Hematopoietic multipotent progenitor cell treated with erythropoietin and hydrocortisone succinate and interleukin-3 and kit ligand, for 17 days (in vitro differentiated cells): ENCODE results near the gene PPM1D.

ENCODE experiments used
- DNase-seq: peaks from one replicate; pipeline ENCODE4 v3.0.0-alpha.2; 2015; ENCODE audit warnings: low spot score

PPM1D gene

DNA sequence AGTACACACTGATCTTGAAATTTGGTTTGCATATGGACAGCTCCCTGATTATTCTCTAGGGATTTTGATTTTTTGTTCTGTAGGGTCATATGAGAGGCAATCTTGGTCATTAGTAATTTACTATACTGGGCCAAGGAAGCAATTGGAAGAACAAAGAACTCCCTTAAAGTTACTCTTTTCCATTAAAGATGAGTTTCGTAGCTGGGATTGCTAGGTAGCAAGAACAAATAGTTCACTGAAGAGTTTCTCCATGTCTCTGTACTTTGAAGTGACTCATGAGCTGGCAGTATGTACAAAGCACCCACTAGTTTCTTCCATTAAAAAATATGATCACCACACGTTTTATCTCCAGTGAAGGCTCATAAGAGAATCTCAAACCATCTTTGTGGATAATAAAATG is 71.5 kb downstream of the PPM1D start:
- no peak for DNase-seq

DNA sequence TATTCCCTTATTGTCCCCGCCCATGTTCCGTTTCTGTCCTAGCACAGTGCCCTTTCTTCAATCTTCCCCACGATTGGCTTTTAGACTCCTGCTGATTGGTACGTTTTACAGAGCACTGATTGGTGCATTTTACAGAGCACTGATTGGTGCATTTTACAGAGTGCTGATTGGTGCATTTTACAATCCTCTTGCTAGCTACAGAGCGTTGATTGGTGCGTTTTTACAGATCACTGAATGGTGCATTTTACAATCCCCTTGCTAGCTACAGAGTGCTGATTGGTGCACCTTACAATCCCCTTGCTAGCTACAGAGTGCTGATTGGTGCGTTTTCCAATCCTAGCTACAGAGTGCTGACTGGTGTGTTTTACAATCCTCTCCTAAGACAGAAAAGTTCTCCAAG is 74.6 kb downstream of the PPM1D start:
- DNase-seq, result peak; percentile 36

DNA sequence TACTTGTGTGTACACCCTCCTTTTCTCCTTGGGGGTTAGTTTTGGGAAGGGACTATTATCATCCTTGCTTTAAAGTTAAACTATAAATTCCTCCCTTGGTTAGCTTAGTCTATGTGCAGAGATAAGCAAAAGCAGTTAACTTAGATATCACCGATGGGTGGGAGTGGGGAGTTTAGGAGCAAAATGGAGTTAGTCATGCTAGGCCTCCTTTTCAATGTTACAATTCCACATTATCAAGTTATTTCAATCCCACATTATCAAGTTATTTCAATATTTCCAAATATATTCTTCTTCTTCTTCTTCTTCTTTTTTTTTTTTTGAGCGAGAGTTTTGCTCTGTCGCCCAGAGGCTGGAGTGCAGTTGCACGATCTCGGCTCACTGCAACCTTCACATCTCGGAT is 76.0 kb downstream of the PPM1D start:
- no peak for DNase-seq

DNA sequence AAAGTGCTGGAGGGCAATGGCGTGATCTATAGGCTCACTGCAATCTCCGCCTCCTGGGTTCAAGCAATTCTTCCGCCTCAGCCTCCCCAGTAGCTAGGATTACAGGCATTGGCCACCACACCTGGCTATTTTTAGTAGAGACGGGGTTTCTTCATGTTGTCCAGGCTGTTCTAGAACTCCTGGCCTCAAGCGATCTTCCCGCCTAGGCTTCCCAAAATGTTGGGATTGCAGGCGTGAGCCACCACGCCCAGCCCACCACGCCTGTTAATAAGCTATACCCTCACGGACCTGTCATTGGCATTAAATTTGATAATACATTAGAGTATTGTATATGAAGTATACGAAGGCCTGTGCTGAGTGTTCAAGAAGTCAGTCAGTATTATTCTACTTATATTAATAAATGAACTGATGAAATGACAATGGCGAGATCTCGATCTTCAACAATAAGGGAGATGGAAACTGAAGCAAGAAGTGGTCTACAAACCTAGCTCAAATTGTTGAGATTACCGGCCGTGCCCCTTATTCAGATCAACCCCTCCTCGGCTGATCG is 76.8 kb downstream of the PPM1D start:
- DNase-seq, result no peak

DNA sequence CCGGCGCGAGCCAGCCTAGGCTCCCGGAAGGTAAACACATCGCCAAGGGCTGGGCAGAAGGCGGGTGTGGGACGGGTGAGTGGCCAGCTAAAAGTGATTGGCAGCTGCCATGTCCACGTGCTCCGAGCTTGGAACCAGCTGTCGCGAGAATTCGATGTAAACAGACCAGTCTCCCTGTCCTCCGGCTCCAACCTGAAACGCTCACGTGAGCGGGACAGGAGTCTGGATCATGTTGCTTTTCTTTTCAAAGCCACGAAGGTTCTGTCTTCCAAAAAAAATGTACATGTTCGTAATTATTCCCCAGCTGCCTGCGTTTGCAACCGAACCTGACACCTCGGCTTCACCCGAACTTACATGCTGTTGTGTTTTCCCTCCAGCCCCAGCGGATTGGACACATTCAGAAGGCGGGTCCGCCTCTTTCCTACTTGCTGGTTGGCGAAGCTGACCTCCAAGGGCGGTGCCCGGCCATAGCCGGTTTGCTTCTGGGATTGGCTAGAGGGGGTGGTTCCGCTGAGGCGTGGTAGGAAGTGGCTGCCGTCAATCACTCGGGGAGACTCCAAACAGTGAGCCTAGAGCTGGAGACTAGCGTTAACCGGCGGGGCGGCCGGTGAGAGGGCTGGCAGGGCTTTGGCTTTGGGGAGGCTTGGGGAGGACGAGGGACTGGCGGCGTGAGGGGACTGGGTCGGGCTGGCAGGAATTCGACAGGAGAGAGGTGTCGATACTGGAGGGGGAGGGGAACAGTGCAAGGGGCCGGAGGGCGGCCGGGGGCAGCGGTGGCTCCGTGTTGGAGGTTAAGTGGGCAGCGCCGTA is 77.5 kb downstream of the PPM1D start, which contains the start of gene BCAS3:
TSS of gene BCAS3 (plus strand) at position 544 of the 810 bp plus-strand sequence.
- peak; percentile 99 for DNase-seq

DNA sequence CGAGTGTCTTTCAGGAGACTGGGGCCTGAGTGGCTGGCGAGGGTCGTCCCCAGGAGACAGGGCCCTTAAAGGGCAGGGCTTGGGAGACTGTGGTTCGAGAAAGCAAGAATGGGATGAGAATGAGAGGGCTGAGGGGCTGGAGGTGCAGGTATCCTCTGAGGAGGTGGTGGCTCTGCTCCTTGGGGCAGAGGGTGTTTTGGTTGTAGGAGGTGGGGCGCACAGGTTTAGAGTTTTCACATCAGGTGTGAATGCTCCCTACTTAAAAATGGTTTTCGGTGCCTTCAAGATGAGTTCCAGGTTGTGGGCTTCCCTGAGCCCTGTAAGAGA is 78.1 kb downstream of the PPM1D start:
- no peak for DNase-seq

DNA sequence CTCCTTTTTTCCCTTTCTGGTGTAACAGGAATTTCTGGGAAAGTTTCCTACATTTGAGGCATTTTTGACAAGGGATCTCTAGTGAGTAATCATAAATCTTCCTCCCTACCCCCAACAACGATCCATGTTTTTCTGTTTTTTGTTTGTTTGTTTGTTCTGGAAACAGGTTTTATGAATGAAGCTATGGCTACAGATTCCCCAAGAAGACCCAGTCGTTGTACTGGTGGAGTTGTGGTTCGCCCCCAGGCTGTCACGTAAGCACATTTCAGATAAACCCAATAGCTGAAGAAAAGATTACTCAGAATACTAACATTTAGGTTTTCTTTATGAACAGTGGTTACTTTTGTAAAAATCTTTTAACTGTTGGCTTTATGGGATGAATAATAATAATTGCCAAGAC is 79.3 kb downstream of the PPM1D start:
- no peak for DNase-seq

DNA sequence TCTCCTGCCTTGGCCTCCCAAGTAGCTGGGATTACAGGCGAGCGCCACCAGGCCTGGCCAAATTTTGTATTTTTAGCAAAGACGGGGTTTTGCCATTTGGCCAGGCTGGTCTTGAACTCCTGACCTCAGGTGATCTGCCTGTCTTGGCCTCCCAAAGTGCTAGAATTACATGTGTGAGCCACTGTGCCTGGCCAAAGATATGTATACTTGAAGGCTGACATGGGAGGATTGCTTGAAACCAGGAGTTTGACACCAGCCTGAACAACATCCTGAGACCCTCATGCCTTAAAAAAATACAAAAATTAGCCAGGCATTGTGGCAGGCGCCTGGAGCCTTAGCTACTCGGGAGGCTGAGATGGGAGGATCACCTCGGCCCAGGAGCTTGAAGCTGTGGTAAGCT is 80.8 kb downstream of the PPM1D start:
- no peak for DNase-seq

DNA sequence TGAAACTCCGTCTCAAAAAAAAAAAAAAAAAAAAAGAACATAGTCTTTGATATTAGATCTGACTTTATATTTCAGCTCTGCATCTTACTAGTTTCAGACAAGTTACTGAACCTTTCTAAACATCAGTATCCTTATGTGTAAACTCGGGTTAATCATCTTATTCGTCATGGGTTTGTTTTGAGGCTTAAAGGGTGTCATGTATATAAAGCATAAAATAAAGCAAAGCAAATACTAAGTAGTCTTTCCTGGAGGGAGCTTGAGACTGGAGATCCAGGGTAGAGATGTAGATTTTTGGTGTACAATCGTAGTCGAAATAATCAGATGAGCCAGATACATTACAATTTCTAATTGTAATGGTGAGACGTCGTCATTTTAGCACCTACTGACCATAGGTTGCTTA is 85.4 kb downstream of the PPM1D start:
- DNase-seq, result no peak

DNA sequence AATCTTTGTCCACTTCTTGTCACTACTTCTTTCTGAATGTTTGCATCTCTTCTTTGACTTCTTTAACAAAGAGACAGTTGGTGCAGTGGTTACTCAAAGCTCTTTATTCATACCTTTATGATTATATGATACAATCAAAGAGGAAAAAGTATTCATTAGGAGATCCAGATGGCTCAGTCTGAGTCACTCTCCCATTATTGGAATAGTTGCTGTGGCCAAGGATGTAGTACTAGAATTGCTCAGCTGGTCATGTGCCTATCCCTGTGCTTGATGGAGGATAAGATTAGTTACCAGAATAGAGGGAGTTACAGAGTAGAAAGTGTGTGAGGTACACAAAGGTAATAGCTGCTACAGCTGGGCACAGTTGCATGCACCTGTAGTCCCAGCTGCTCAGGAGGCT is 96.0 kb downstream of the PPM1D start:
- no peak for DNase-seq

DNA sequence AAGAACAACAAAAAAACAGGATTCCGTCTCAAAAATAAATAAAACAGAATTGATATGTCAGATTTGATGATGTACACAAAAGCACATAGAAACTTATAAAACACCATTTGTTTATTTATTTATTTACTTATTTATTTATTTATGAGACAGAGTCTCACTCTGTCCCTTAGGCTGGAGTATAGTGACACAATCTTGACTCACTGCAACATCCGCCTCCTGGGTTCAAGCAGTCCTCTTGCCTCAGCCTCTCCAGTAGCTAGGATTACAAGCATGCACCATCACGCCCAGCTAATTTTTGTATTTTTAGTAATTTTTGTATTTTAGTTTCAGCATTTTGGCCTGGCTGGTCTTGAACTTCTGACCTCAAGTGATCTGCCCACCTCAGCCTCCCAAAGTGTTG is 99.1 kb downstream of the PPM1D start:
- DNase-seq, result no peak

DNA sequence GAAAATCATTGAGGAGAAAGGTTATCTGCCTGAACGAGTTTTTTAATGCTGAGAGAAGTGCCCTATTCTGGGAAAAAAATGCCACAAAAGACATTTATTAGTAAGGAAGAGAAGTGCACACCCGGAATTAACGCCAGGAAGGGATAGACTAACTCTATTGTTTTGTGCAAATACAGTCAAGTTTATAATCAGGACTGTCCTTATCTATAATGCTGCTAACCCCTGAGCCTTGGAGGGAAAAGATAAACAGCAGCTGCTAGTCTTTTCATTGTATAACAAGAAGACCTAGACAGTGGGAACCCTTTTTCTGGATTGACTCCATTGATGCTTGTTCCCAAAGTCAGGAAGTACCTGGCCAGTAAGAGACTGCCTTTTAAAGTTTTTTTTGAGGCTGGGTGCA is 104.2 kb downstream of the PPM1D start:
- DNase-seq, result no peak

DNA sequence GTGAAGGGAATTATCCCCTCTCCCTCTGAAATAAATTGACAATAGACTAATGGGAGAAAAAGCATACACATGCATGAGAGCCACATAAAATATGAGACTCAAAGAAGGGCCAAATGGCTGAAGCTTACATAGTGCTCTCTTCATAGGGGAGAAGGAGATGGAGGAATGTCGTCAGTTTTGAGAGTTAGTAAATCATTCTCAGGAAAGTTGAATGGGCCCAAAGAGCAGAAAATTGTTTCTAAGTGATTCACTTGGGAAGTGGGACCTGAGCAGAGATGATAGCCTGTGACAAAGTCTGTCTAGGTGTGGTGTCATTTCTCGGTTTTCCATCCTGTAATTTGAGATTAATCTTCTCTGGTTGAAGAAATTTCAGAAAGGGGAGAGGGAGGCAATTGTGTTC is 112.7 kb downstream of the PPM1D start:
- DNase-seq, result no peak

DNA sequence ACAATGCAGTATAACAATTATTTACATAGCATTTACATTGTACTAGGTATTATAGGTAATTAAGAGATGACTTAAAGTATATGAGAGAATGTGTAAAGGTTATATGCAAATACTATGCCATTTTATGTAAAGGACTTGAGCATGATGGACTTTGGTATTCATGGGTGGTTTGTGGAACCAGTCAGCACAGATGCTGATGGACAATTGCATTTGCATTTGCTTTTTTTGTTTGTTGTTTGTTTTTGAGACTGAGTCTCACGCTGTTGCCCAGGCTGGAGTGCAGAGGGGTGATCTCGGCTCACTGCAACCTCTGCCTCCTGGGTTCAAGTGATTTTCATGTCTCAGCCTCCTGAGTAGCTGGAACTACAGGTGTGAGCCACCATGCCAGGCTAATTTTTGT is 113.6 kb downstream of the PPM1D start:
- DNase-seq, result no peak
